Astrocyte of the cerebellum (primary cell): ENCODE results near the gene ALKBH7.
"Not testable (repeated sequence)": the region's sequence is repeated elsewhere in the genome, so short reads cannot be mapped to it uniquely, and the experiment has no call there.

Experiments used
- DNase-seq: peaks from one replicate; pipeline ENCODE4 v3.0.0-alpha.2; 2011; ENCODE audit warnings: low read depth
- H3K4me3 ChIP-seq: 2 replicates; pipeline ENCODE4 v1.5.1; 2011; ENCODE audit warnings: mild to moderate bottlenecking, low read depth, low read length, moderate library complexity
- in situ Hi-C: cut with HindIII; loops from 2 replicates; pipeline ENCODE4 v1.10.0; 2017; ENCODE audit warnings: low sequenced_read_pairs
- TF ChIP-seq, protein P1 (sequence below): IDR thresholded peaks from 2 replicates; pipeline ENCODE4 v1.5.1; 2012; ENCODE audit warnings: low read length, low read depth, moderate library complexity, mild to moderate bottlenecking; ENCODE audit errors: missing control alignments

Gene ALKBH7

DNA sequence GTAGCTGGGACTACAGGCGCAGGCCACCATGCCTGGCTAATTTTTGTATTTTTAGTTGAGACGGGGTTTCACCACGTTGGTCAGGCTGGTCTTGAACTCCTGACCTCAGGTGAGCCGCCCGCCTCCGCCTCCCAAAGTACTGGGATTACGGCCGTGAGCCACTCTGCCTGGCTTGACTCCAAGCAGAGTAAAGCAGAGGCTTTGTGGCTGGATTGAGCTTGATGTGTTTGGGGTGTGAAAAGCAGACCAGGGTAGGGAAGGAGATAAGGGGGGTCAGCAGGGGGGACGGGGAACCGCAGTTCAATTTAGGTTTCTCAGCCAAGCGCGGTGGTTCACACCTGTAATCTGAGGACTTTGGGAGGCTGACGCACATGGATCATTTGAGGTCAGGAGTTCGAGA lies 15.4 kb upstream of the ALKBH7 start:
- no peak overlapping the region for H3K4me3 ChIP-seq
- TF ChIP-seq, protein P1, sequence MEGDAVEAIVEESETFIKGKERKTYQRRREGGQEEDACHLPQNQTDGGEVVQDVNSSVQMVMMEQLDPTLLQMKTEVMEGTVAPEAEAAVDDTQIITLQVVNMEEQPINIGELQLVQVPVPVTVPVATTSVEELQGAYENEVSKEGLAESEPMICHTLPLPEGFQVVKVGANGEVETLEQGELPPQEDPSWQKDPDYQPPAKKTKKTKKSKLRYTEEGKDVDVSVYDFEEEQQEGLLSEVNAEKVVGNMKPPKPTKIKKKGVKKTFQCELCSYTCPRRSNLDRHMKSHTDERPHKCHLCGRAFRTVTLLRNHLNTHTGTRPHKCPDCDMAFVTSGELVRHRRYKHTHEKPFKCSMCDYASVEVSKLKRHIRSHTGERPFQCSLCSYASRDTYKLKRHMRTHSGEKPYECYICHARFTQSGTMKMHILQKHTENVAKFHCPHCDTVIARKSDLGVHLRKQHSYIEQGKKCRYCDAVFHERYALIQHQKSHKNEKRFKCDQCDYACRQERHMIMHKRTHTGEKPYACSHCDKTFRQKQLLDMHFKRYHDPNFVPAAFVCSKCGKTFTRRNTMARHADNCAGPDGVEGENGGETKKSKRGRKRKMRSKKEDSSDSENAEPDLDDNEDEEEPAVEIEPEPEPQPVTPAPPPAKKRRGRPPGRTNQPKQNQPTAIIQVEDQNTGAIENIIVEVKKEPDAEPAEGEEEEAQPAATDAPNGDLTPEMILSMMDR = no peak
- in situ Hi-C loops = no loop called here
- no peak for DNase-seq

DNA sequence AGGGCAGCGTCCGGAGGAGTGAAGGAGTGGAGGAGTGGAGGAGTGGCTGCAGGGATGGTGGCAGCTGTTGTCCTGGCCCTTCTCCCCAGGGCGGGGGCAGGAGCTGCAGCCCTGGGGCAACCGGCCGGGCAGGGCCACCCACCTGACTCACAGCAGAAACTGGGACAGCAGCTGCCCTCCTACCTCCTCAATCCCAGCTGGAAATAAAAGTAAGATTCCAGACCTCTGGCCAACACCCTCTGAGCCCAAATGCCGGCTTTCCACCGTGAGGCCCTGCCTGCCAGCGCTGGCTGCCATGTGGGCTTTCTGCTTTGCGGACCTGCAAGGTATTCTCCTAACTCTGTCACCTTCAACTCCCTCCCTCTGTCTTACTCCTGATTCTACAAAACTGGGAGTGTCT lies 14.6 kb upstream of the ALKBH7 start:
- TF ChIP-seq, protein P1 = no peak
- DNase-seq = no peak
- no peak overlapping the region for H3K4me3 ChIP-seq
- in situ Hi-C loops = no loop called here

DNA sequence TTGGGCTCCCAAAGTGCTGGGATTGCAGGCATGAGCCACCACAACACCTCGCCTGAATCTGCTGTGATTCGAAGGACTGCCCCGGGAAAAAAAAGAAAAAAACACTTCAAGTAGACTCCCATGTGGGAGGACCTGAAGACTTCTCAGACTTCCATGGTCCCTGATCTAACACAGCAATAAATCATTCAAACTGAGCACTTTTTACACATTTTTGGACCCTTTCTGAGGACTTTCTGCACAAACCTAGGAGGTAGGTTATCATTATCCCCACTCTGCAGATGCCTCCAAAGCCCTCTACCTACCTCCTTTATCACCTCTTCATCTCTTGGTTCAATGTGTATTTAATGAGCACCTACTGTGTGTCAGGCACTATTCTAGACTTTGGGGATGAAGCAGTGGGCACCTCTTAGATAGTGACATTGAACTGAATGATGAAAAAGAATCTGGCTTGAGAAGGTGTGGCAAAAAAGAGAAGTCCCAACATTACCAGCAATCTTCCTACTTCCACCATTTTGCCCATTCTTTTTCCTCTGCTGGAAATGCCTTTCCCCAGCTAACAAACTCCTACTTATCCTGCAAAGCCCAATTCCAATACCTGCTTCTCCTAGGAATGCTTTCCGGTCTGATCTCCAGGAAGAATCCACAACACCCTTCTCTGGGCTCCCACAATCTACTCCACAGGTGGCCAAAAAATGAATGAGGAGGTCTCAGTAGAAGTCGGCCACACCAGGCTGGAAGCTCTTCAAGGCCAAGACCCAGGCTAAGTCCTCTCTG lies 12.8 kb upstream of the ALKBH7 start:
- TF ChIP-seq, protein P1 = no peak
- H3K4me3 ChIP-seq = no peak overlapping the region
- in situ Hi-C loops = no loop called here
- DNase-seq = no peak

DNA sequence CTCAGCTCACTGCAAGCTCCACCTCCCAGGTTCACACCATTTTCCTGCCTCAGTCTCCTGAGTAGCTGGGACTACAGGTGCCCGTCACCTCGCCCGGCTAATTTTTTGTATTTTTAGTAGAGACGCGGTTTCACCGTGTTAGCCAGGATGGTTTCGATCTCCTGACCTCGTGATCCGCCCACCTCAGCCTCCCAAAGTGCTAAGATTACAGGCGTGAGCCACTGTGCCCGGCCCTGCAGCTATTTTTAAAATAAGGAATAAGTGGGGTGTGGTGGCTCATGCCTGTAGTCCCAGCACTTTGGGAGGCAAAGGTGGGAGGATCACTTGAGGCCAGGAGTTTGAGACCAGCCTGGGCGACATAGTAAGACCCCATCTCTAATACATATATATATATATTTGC lies 12.1 kb upstream of the ALKBH7 start:
- in situ Hi-C loops, DNase-seq, H3K4me3 ChIP-seq: not testable (repeated sequence)

DNA sequence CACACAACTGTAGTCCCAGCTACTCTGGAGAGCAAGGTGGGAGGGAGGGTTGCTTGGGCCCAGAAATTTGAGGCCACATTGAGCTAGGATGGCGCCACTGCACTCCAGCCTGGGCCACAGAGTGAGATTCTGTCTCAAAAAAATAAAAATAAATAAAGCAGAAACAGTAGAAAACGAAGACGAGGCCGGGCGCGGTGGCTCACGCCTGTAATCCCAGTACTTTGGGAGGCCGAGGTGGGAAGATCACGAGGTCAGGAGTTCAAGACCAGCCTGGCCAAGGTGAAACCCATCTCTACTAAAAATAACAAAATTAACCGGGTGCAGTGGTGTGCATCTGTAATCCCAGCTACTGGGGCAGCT lies 11.8 kb upstream of the ALKBH7 start:
- H3K4me3 ChIP-seq = peak overlapping the region; percentile 59
- in situ Hi-C loops, DNase-seq: not testable (repeated sequence)

DNA sequence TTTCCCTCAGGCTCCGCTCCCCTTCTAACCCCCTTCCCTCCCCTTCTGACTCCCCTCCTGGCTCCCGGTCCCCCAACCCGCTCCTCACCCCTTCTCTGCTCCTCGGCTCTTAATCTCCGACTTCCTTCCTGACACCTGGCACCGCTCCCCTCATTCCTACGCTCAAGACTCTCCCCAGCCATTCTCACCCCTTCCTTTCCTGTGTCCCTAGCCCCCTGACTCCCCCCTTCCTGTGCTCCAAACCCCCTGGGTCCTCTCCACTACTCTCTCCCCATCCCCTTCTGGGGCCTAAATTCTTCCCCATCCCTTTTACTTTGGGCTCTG lies 10.6 kb upstream of the ALKBH7 start:
- peak overlapping the region; percentile 59 for H3K4me3 ChIP-seq
- TF ChIP-seq, protein P1 = no peak
- no peak for DNase-seq
- in situ Hi-C loops = no loop called here

DNA sequence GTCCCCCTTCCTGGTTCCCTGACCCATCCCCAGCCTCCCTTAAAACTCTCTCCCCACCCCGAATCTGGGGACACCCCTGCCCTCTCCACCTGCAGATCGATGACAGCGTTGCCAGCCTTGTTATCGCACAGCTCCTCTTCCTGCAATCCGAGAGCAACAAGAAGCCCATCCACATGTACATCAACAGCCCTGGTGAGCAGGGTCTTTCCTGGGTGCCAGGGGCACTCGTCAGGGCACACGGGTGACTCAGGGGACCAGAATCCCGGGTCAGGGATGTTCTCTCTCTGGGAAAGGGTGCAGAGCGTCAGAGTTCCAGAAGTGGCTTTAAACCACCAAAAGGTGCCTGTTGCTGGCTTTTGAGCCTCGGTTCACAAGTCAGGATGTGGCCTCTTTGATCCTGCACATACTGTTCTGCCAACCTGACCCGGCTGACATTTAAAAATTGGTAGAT lies 10.2 kb upstream of the ALKBH7 start:
- peak overlapping the region; percentile 59 for H3K4me3 ChIP-seq
- no peak for DNase-seq
- in situ Hi-C loops = no loop called here
- TF ChIP-seq, protein P1 = no peak

DNA sequence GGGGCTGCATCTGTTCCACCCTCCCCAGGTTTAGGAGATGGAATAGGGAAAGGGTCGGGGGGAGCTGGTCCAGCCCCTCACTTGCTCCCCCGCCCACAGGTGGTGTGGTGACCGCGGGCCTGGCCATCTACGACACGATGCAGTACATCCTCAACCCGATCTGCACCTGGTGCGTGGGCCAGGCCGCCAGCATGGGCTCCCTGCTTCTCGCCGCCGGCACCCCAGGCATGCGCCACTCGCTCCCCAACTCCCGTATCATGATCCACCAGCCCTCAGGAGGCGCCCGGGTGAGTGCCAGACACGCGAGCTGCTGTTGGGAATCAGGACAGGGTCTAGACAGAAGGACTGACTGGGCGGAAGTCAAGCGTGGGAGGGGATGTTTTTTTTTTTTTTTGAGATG lies 8.2 kb upstream of the ALKBH7 start:
- in situ Hi-C loops = no loop called here
- no peak overlapping the region for H3K4me3 ChIP-seq
- DNase-seq = no peak
- TF ChIP-seq, protein P1 = no peak
